Glutamatergic neuron (in vitro differentiated cells): ENCODE results near the gene SEC16A. TPM values are rescaled to one million over a fixed set of nuclear protein-coding genes. Genes with fewer than 3 reads are reported as not detected.

Experiments used
- DNase-seq: peaks from one replicate; pipeline ENCODE4 v3.0.0; 2022
- H3K27ac Mint-ChIP-seq: one replicate; pipeline ENCODE4 v1.8.0; 2020; ENCODE audit warnings: mild to moderate bottlenecking, mixed read lengths, inconsistent platforms; ENCODE audit not compliant: unreplicated experiment
- H3K27me3 Mint-ChIP-seq: one replicate; pipeline ENCODE4 v1.8.0; 2020; ENCODE audit warnings: mild to moderate bottlenecking, moderate library complexity, mixed read lengths, inconsistent platforms; ENCODE audit not compliant: unreplicated experiment
- H3K36me3 Mint-ChIP-seq: one replicate; pipeline ENCODE4 v1.8.0; 2020; ENCODE audit warnings: mild to moderate bottlenecking, mixed read lengths, inconsistent platforms; ENCODE audit not compliant: unreplicated experiment
- H3K4me1 Mint-ChIP-seq: one replicate; pipeline ENCODE4 v1.8.0; 2020; ENCODE audit warnings: mild to moderate bottlenecking, low read depth, mixed read lengths, inconsistent platforms; ENCODE audit not compliant: unreplicated experiment
- H3K4me3 Mint-ChIP-seq: one replicate; pipeline ENCODE4 v1.8.0; 2020; ENCODE audit warnings: mild to moderate bottlenecking, mixed read lengths, inconsistent platforms; ENCODE audit not compliant: unreplicated experiment
- H3K9me3 Mint-ChIP-seq: one replicate; pipeline ENCODE4 v1.8.0; 2020; ENCODE audit warnings: mild to moderate bottlenecking, moderate library complexity, mixed read lengths, inconsistent platforms; ENCODE audit not compliant: unreplicated experiment
- CTCF ChIP-seq: fragments of 200-600 bp; sonication (generic); IDR thresholded peaks from one replicate; pipeline ENCODE4 v1.5.0; 2021; ENCODE audit not compliant: partially characterized antibody, unreplicated experiment
- total RNA-seq: library from RNA; stranded (reverse); fragmentation: NEBNext Ultra II Directional; extraction: Animal tissue kit (Norgen Biotek cat#: 25700); gene quantifications from one replicate; pipeline ENCODE4 v1.2.1, GENCODE V29; 2021; ENCODE audit not compliant: unreplicated experiment

Gene SEC16A
- total RNA-seq, 1 donor from 2014 or later: 74.3 TPM

- peaks cover 2% of the 10 kb centered on the region for H3K27me3 Mint-ChIP-seq
- DNase-seq: no peak
- peaks cover 3% of the 10 kb centered on the region for H3K4me1 Mint-ChIP-seq
- no peak overlapping the region for H3K27ac Mint-ChIP-seq
- H3K9me3 Mint-ChIP-seq: no peaks in the 10 kb centered on the region
- H3K36me3 Mint-ChIP-seq: no peaks in the 10 kb centered on the region
- no peak for TF ChIP-seq CTCF
- no peak overlapping the region for H3K4me3 Mint-ChIP-seq
These were observed 35.8 kb upstream of the SEC16A start for GRCh38 chr9:136518623-136519022.

GRCh38 chr9:136517950-136518349 is 35.1 kb upstream of the SEC16A start:
- H3K36me3 Mint-ChIP-seq: no peaks in the 10 kb centered on the region
- DNase-seq: no peak
- no peak for TF ChIP-seq CTCF
- peaks cover 3% of the 10 kb centered on the region for H3K4me1 Mint-ChIP-seq
- no peak overlapping the region for H3K4me3 Mint-ChIP-seq
- no peaks in the 10 kb centered on the region for H3K9me3 Mint-ChIP-seq
- no peaks in the 10 kb centered on the region for H3K27me3 Mint-ChIP-seq
- no peak overlapping the region for H3K27ac Mint-ChIP-seq

- no peak overlapping the region for H3K27ac Mint-ChIP-seq
- TF ChIP-seq CTCF: no peak
- peaks cover 3% of the 10 kb centered on the region for H3K4me1 Mint-ChIP-seq
- H3K27me3 Mint-ChIP-seq: no peaks in the 10 kb centered on the region
- DNase-seq: no peak
- H3K9me3 Mint-ChIP-seq: no peaks in the 10 kb centered on the region
- H3K4me3 Mint-ChIP-seq: no peak overlapping the region
- H3K36me3 Mint-ChIP-seq: no peaks in the 10 kb centered on the region
These were observed 34.3 kb upstream of the SEC16A start for GRCh38 chr9:136517012-136517743.

- no peak for DNase-seq
- Mint-ChIP-seq H3K4me1 (peaks cover 3% of the 10 kb centered on the region), H3K9me3 (no peaks in the 10 kb centered on the region), H3K4me3 (no peak overlapping the region), H3K27me3 (no peaks in the 10 kb centered on the region), H3K36me3 (no peaks in the 10 kb centered on the region), H3K27ac (no peak overlapping the region)
- TF ChIP-seq CTCF: no peak
These were observed 33.4 kb upstream of the SEC16A start for GRCh38 chr9:136516191-136516654.

GRCh38 chr9:136515276-136515675 is 32.4 kb upstream of the SEC16A start:
- Mint-ChIP-seq H3K27ac (no peak overlapping the region), H3K4me1 (peaks cover 3% of the 10 kb centered on the region), H3K27me3 (no peaks in the 10 kb centered on the region), H3K9me3 (no peaks in the 10 kb centered on the region), H3K4me3 (no peak overlapping the region), H3K36me3 (no peaks in the 10 kb centered on the region)
- no peak for DNase-seq
- TF ChIP-seq CTCF: no peak
